H9 (cell line): ENCODE data around the gene CXCL14. TPM values are rescaled to one million over a fixed set of nuclear protein-coding genes. Genes with fewer than 3 reads are reported as not detected.

Experiments used
- DNase-seq: peaks from one replicate; pipeline ENCODE4 v3.0.0-alpha.2; 2017
- H2AFZ ChIP-seq: one replicate; pipeline ENCODE4 v1.6.1; 2013; ENCODE audit warnings: mild to moderate bottlenecking, low read length, control low read depth, moderate library complexity
- H2AK5ac ChIP-seq: 2 replicates; pipeline ENCODE4 v1.6.1; 2013; ENCODE audit warnings: low read length, control low read depth, mixed read lengths; ENCODE audit not compliant: insufficient read length
- H2BK120ac ChIP-seq: one replicate; pipeline ENCODE4 v1.6.1; 2013; ENCODE audit warnings: low read depth, mild to moderate bottlenecking, low read length, control low read depth, inconsistent platforms; ENCODE audit not compliant: poor library complexity, severe bottlenecking
- H2BK12ac ChIP-seq: 2 replicates; pipeline ENCODE4 v1.6.1; 2013; ENCODE audit warnings: low read length, control low read depth, mixed read lengths, low read depth; ENCODE audit not compliant: insufficient read length
- H2BK15ac ChIP-seq: 2 replicates; pipeline ENCODE4 v1.6.1; 2013; ENCODE audit warnings: low read depth, low read length, control low read depth
- H2BK20ac ChIP-seq: one replicate; pipeline ENCODE4 v1.6.1; 2013; ENCODE audit warnings: low read depth, mild to moderate bottlenecking, low read length, control low read depth, inconsistent platforms; ENCODE audit not compliant: poor library complexity, severe bottlenecking
- H2BK5ac ChIP-seq: 2 replicates; pipeline ENCODE4 v1.6.1; 2013; ENCODE audit warnings: low read length, control low read depth, mixed read lengths; ENCODE audit not compliant: insufficient read length
- H3K14ac ChIP-seq: 2 replicates; pipeline ENCODE4 v1.6.1; 2013; ENCODE audit warnings: low read length, control low read depth; ENCODE audit not compliant: insufficient read depth
- H3K18ac ChIP-seq: 2 replicates; pipeline ENCODE4 v1.6.1; 2013; ENCODE audit warnings: low read depth, mild to moderate bottlenecking, mixed read lengths, low read length, control low read depth; ENCODE audit not compliant: insufficient read length
- H3K23ac ChIP-seq: 2 replicates; pipeline ENCODE4 v1.6.1; 2013; ENCODE audit warnings: low read length, control low read depth, mixed read lengths, low read depth; ENCODE audit not compliant: insufficient read length
- H3K23me2 ChIP-seq: 2 replicates; pipeline ENCODE4 v1.6.1; 2013; ENCODE audit warnings: low read depth, mild to moderate bottlenecking, mixed read lengths, low read length, control low read depth; ENCODE audit not compliant: insufficient read length, poor library complexity, severe bottlenecking
- H3K27ac ChIP-seq: 2 replicates; pipeline ENCODE4 v1.5.1; 2013; ENCODE audit warnings: low read length, control low read depth, mixed read lengths, low read depth; ENCODE audit not compliant: insufficient read length
- H3K27me3 ChIP-seq: 2 replicates; pipeline ENCODE4 v1.6.1; 2013; ENCODE audit warnings: low read length, control low read depth, inconsistent platforms; ENCODE audit not compliant: insufficient read depth
- H3K4ac ChIP-seq: 2 replicates; pipeline ENCODE4 v1.6.1; 2013; ENCODE audit warnings: low read depth, mild to moderate bottlenecking, control low read depth, inconsistent platforms, low read length, moderate library complexity
- H3K4me1 ChIP-seq: 2 replicates; pipeline ENCODE4 v1.6.1; 2013; ENCODE audit warnings: low read length, control low read depth, inconsistent platforms; ENCODE audit not compliant: insufficient read depth
- H3K4me2 ChIP-seq: 2 replicates; pipeline ENCODE4 v1.6.1; 2013; ENCODE audit warnings: low read length, control low read depth, mixed read lengths; ENCODE audit not compliant: insufficient read length, insufficient read depth
- H3K56ac ChIP-seq: 2 replicates; pipeline ENCODE4 v1.6.1; 2013; ENCODE audit warnings: low read depth, mild to moderate bottlenecking, mixed read lengths, low read length, control low read depth; ENCODE audit not compliant: insufficient read length
- H3K79me1 ChIP-seq: 2 replicates; pipeline ENCODE4 v1.6.1; 2013; ENCODE audit warnings: low read depth, mild to moderate bottlenecking, moderate library complexity, low read length, control low read depth, inconsistent platforms; ENCODE audit not compliant: insufficient read depth, poor library complexity, severe bottlenecking
- H3K79me2 ChIP-seq: 2 replicates; pipeline ENCODE4 v1.6.1; 2013; ENCODE audit warnings: low read length, control low read depth, inconsistent platforms; ENCODE audit not compliant: insufficient read depth
- H3K9ac ChIP-seq: 2 replicates; pipeline ENCODE4 v1.6.1; 2013; ENCODE audit warnings: low read length, control low read depth, mixed read lengths; ENCODE audit not compliant: insufficient read length; ENCODE audit errors: extremely low read depth
- H3K9me3 ChIP-seq: one replicate; pipeline ENCODE4 v1.6.1; 2013; ENCODE audit warnings: low read depth, low read length, inconsistent platforms; ENCODE audit not compliant: control insufficient read depth
- H3T11ph ChIP-seq: one replicate; pipeline ENCODE4 v1.6.1; 2013; ENCODE audit warnings: mild to moderate bottlenecking, low read length, control low read depth, inconsistent platforms
- H4K20me1 ChIP-seq: one replicate; pipeline ENCODE4 v1.6.1; 2013; ENCODE audit not compliant: control insufficient read depth, insufficient read length, insufficient read depth
- H4K5ac ChIP-seq: 2 replicates; pipeline ENCODE4 v1.6.1; 2013; ENCODE audit warnings: low read depth, mild to moderate bottlenecking, mixed read lengths, low read length, control low read depth; ENCODE audit not compliant: insufficient read length
- H4K8ac ChIP-seq: replicated peaks from 2 replicates; pipeline ENCODE4 v1.6.1; 2013; ENCODE audit warnings: low read length, control low read depth, mixed read lengths, low read depth; ENCODE audit not compliant: insufficient read length
- H4K91ac ChIP-seq: 2 replicates; pipeline ENCODE4 v1.6.1; 2013; ENCODE audit warnings: low read depth, mild to moderate bottlenecking, moderate library complexity, mixed read lengths, low read length, control low read depth; ENCODE audit not compliant: insufficient read length
- H3K27ac Mint-ChIP-seq, 3 experiments: 2 replicates in 2 of 3; 3 replicates in 1 of 3; pipeline ENCODE4 v1.8.0; 2020 to 2021; ENCODE audit warnings: mixed read lengths in 3 of 3, mild to moderate bottlenecking in 1 of 3, moderate library complexity in 1 of 3
- H3K27me3 Mint-ChIP-seq: 2 replicates; pipeline ENCODE4 v1.8.0; 2021; ENCODE audit warnings: low read depth, mild to moderate bottlenecking, moderate library complexity, mixed read lengths
- H3K36me3 Mint-ChIP-seq, 3 experiments: 2 replicates in 2 of 3; 3 replicates in 1 of 3; pipeline ENCODE4 v1.8.0; 2020 to 2021; ENCODE audit warnings: low read depth in 3 of 3, mixed read lengths in 3 of 3; ENCODE audit not compliant: insufficient read depth in 1 of 3
- H3K4me1 Mint-ChIP-seq, 2 experiments: 2 replicates each; pipeline ENCODE4 v1.8.0; 2020; ENCODE audit warnings: mixed read lengths in 2 of 2
- H3K4me3 Mint-ChIP-seq, 2 experiments: 2 replicates in 1 of 2; 3 replicates in 1 of 2; pipeline ENCODE4 v1.8.0; 2020 to 2021; ENCODE audit warnings: mild to moderate bottlenecking in 2 of 2, mixed read lengths in 2 of 2, moderate library complexity in 1 of 2
- H3K9me3 Mint-ChIP-seq, 2 experiments: 2 replicates in 1 of 2; 3 replicates in 1 of 2; pipeline ENCODE4 v1.8.0; 2020; ENCODE audit warnings: mild to moderate bottlenecking in 2 of 2, mixed read lengths in 2 of 2, moderate library complexity in 1 of 2
- WGBS: extraction: QIAGEN DNeasy Blood & Tissue Kit; methylation state at CpG from one replicate; pipeline ENCODE4 v1.1.7; 2013; ENCODE audit warnings: missing lambda C conversion rate, low lambda C conversion rate, mixed read lengths; ENCODE audit not compliant: insufficient read length; ENCODE audit errors: extremely low coverage; 5-methylcytosine and 5-hydroxymethylcytosine counted together
- total RNA-seq: library from RNA; stranded (reverse); gene quantifications from 2 replicates; pipeline ENCODE4 v1.2.1, GENCODE V29; 2021
- TF ChIP-seq, protein P1 (sequence below): fragments of 200-600 bp; sonication (generic); conservative IDR thresholded peaks from 3 replicates; pipeline ENCODE4 v1.8.0; 2021; ENCODE audit warnings: antibody characterized with exemption, mild to moderate bottlenecking

The CXCL14 gene
- total RNA-seq, 1 experiment from 2014 or later = 1.1 TPM

DNA sequence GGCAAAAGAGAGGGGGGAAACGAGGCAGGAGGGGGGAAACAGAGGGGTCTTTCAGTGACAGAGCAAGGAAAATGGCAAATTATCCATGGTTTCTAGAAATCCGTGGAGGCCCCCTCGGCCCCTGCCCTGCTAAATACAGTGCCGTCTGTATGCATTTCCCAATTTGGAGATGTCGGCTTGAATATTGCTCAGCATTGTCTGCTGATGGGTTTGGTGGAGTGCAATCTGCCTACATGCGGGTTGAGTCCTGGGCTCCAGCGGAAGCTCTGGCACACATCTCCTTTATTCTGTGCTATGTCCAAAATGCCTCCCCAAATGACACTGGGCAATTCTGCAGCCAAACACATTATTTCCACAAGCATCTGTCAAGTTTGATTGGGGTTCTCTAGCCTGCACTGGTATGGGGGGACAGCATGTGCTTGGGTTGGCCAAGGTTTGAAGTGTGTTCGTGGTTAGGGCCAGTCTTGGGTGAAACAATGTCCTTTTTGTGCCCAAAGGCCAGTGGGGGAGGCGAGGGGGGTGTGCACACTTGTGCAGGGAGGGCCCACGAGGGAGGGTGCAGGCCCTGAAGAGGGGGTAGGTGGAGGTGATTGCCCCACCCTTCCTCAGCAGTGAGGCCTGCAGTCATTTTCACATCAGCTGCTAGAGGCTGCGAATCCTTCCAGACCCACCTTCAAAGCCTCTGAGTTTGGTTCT lies 36.8 kb downstream of the CXCL14 start:
- Histone ChIP-seq H2BK20ac (no peak overlapping the region), H3K14ac (no peak overlapping the region)

More for the DNA sequence above, 36.8 kb downstream of the CXCL14 start:
- DNase-seq = no peak
- no peak overlapping the region for H3K56ac ChIP-seq
- no peak overlapping the region for H4K5ac ChIP-seq
- no peak overlapping the region for H3K27ac ChIP-seq
- no peak overlapping the region for H2BK12ac ChIP-seq
- no peaks in the 10 kb centered on the region for H3K79me1 ChIP-seq
- no peak overlapping the region for H3K4ac ChIP-seq
- H4K91ac ChIP-seq = no peak overlapping the region
- Mint-ChIP-seq H3K27me3 (peaks cover 99% of the 10 kb centered on the region), H3K4me1 (peaks cover 30 to 45% of the 10 kb centered on the region in 2 experiments), H3K9me3 (peaks cover 11 to 18% of the 10 kb centered on the region in 2 experiments), H3K4me3 (no peak overlapping the region), H3K36me3 (no peaks in the 10 kb centered on the region; a peak in 3 of 7 replicates), H3K27ac (no peak overlapping the region)
- peaks cover 7% of the 10 kb centered on the region for H3K9me3 ChIP-seq
- no peaks in the 10 kb centered on the region for H3K79me2 ChIP-seq
- WGBS = no CpG with 5 or more reads among the region's 11 CpGs
- H3T11ph ChIP-seq = no peak overlapping the region
- no peak overlapping the region for H2BK120ac ChIP-seq
- no peak overlapping the region for H2AK5ac ChIP-seq
- H3K23me2 ChIP-seq = peaks cover 6% of the 10 kb centered on the region
- no peaks in the 10 kb centered on the region for H3K4me1 ChIP-seq
- H3K18ac ChIP-seq = no peak overlapping the region
- H2BK15ac ChIP-seq = no peak overlapping the region
- H3K27me3 ChIP-seq = peaks cover 96% of the 10 kb centered on the region
- no peak overlapping the region for H3K9ac ChIP-seq
- no peaks in the 10 kb centered on the region for H4K20me1 ChIP-seq
- H2BK5ac ChIP-seq = no peak overlapping the region
- H2AFZ ChIP-seq = no peak overlapping the region
- no peak overlapping the region for H4K8ac ChIP-seq
- no peak overlapping the region for H3K4me2 ChIP-seq
- H3K23ac ChIP-seq = no peak overlapping the region
- TF ChIP-seq, protein P1, sequence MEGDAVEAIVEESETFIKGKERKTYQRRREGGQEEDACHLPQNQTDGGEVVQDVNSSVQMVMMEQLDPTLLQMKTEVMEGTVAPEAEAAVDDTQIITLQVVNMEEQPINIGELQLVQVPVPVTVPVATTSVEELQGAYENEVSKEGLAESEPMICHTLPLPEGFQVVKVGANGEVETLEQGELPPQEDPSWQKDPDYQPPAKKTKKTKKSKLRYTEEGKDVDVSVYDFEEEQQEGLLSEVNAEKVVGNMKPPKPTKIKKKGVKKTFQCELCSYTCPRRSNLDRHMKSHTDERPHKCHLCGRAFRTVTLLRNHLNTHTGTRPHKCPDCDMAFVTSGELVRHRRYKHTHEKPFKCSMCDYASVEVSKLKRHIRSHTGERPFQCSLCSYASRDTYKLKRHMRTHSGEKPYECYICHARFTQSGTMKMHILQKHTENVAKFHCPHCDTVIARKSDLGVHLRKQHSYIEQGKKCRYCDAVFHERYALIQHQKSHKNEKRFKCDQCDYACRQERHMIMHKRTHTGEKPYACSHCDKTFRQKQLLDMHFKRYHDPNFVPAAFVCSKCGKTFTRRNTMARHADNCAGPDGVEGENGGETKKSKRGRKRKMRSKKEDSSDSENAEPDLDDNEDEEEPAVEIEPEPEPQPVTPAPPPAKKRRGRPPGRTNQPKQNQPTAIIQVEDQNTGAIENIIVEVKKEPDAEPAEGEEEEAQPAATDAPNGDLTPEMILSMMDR = no peak
